Progenitor cell of endocrine pancreas (in vitro differentiated cells): Measurements from ENCODE around the gene BTD. TPM values are rescaled to one million over a fixed set of nuclear protein-coding genes. Genes with fewer than 3 reads are reported as not detected.

Experiments
- DNase-seq: peaks from one replicate; pipeline ENCODE4 v3.0.0; 2021; ENCODE audit warnings: low spot score; ENCODE audit not compliant: unreplicated experiment
- H3K27ac Mint-ChIP-seq: 2 replicates; pipeline ENCODE4 v1.8.0; 2021; ENCODE audit warnings: mild to moderate bottlenecking, moderate library complexity, mixed read lengths
- H3K27me3 Mint-ChIP-seq: 2 replicates; pipeline ENCODE4 v1.8.0; 2021; ENCODE audit warnings: mixed read lengths
- H3K36me3 Mint-ChIP-seq: 2 replicates; pipeline ENCODE4 v1.8.0; 2022; ENCODE audit warnings: mixed read lengths; ENCODE audit not compliant: insufficient read depth
- H3K4me1 Mint-ChIP-seq: 2 replicates; pipeline ENCODE4 v1.8.0; 2021; ENCODE audit warnings: low read depth, mixed read lengths
- H3K4me3 Mint-ChIP-seq: 2 replicates; pipeline ENCODE4 v1.8.0; 2021; ENCODE audit warnings: low read depth, mild to moderate bottlenecking, moderate library complexity, mixed read lengths
- H3K9me3 Mint-ChIP-seq: 2 replicates; pipeline ENCODE4 v1.8.0; 2021; ENCODE audit warnings: low read depth, mixed read lengths
- total RNA-seq: library from RNA; stranded (reverse); gene quantifications from 2 replicates; pipeline ENCODE4 v1.2.1, GENCODE V29; 2021
- TF ChIP-seq, protein P1 (sequence below): fragments of 200-600 bp; sonication (generic); IDR thresholded peaks from one replicate; pipeline ENCODE4 v1.5.0; 2021; ENCODE audit warnings: antibody characterized with exemption, mild to moderate bottlenecking; ENCODE audit not compliant: unreplicated experiment

The BTD gene
- total RNA-seq, 1 donor from 2014 or later: 26.9 TPM

DNA sequence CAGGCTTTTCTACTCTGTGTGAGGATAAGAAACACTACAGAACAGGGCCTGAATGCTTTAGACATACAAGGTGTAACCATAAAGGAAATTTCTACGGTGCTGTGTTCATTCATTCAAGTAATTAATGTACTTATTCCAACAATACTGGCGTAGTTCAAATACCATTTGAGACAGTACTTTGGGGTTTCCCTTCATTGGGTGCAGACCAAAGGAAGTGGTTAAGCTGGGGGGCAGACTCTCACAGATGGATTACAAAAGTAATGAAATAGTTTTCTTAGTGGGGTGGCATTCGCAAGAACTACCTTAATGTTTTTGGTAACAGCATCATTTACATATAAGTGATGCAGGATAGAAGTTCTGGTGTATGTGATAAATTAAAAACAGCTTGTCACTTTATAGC, 65.9 kb downstream of the BTD start:
- H3K27ac Mint-ChIP-seq: no peak overlapping the region
- H3K4me3 Mint-ChIP-seq: no peak overlapping the region
- no peaks in the 10 kb centered on the region for H3K4me1 Mint-ChIP-seq
- peaks cover 18% of the 10 kb centered on the region for H3K9me3 Mint-ChIP-seq
- TF ChIP-seq, protein P1, sequence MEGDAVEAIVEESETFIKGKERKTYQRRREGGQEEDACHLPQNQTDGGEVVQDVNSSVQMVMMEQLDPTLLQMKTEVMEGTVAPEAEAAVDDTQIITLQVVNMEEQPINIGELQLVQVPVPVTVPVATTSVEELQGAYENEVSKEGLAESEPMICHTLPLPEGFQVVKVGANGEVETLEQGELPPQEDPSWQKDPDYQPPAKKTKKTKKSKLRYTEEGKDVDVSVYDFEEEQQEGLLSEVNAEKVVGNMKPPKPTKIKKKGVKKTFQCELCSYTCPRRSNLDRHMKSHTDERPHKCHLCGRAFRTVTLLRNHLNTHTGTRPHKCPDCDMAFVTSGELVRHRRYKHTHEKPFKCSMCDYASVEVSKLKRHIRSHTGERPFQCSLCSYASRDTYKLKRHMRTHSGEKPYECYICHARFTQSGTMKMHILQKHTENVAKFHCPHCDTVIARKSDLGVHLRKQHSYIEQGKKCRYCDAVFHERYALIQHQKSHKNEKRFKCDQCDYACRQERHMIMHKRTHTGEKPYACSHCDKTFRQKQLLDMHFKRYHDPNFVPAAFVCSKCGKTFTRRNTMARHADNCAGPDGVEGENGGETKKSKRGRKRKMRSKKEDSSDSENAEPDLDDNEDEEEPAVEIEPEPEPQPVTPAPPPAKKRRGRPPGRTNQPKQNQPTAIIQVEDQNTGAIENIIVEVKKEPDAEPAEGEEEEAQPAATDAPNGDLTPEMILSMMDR: no peak
- peaks cover 20% of the 10 kb centered on the region for H3K36me3 Mint-ChIP-seq
- no peak for DNase-seq
- H3K27me3 Mint-ChIP-seq: no peaks in the 10 kb centered on the region

DNA sequence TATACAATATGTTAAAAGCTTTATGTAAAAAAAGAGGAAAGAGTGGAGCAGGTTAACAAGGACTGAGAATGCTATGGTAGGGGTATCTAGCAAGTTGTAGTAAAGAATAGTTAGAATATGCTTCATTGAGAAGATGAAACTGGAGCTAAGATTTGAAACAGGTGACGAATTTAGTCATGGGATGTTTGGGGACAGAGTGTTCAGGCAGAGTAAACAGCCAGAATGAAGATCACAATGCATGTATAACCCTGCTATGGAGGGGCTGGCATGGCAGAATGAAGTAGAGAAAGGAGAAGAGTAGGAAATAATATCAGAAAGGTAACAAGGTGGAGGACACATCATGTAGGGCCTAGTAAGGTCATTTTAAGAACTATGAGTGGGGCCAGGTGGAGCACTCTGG, 72.0 kb downstream of the BTD start:
- Mint-ChIP-seq H3K4me3 (no peak overlapping the region), H3K36me3 (peaks cover 11% of the 10 kb centered on the region), H3K9me3 (no peaks in the 10 kb centered on the region), H3K27me3 (no peaks in the 10 kb centered on the region), H3K27ac (no peak overlapping the region), H3K4me1 (no peaks in the 10 kb centered on the region)
- no peak for DNase-seq
- TF ChIP-seq, protein P1: no peak

DNA sequence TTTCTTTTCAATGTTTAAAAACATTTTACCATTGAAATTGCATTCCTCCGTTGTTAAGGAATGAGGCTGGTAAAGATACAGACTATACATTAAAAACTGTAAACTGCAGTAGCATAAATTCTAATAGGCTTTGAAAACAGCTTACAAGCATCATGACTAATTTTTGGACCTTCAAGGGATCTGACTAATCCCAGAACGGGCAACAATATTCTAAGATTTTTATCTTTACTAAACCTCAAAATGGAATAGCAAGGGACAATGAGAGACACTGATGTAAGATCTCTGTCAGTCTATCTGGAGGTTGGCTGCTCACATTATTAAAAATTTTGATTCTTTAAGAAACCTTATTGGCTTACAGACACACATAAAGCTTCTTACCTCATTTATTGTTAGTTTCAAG, 74.7 kb downstream of the BTD start:
- peaks cover 13% of the 10 kb centered on the region for H3K36me3 Mint-ChIP-seq
- no peak overlapping the region for H3K4me3 Mint-ChIP-seq
- H3K9me3 Mint-ChIP-seq: no peaks in the 10 kb centered on the region
- TF ChIP-seq, protein P1: no peak
- H3K27me3 Mint-ChIP-seq: no peaks in the 10 kb centered on the region
- H3K4me1 Mint-ChIP-seq: no peaks in the 10 kb centered on the region
- DNase-seq: no peak
- H3K27ac Mint-ChIP-seq: no peak overlapping the region

DNA sequence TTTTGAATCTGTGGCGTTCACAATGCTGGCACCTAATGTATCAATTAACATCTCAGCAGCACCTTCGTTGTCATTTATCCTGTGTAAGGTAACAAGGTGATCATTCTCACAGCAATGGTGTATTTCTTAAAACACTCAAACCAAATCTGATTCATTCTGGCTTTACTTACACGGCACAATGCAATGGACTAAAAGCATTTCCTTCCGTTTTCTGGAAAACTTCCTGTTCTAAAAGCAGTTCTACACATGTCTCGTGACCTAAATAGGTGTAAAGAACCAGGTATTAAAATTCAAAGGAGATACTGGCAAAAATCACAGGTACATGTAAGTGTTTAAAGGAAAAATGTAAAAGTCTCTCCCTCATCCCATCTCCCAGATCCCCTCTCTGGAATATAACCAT, 77.8 kb downstream of the BTD start:
- DNase-seq: no peak
- Mint-ChIP-seq H3K36me3 (peaks cover 14% of the 10 kb centered on the region), H3K27me3 (no peaks in the 10 kb centered on the region), H3K4me1 (no peaks in the 10 kb centered on the region), H3K9me3 (no peaks in the 10 kb centered on the region), H3K27ac (peak overlapping the region; percentile 10), H3K4me3 (no peak overlapping the region)
- TF ChIP-seq, protein P1: no peak

DNA sequence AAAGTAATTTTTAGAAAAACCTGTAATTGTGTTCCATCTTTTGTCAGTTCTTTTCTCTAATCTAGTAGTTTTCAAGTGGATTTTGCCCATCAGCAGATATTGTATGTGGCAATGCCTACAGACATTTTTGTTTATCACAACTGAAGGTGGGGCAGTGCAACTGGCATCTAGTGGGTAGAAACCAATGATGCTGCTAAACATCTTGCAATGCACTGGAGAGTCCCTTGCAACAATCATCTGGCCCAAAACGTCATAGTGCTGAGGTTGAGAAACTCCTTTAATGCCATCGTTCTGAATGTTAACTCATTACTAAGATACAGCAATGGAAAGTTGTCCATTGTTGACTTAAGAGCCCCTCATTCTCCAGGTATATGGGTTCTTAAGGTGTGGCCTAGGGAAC, 80.1 kb downstream of the BTD start:
- TF ChIP-seq, protein P1: no peak
- Mint-ChIP-seq H3K9me3 (no peaks in the 10 kb centered on the region), H3K4me3 (no peak overlapping the region), H3K27ac (no peak overlapping the region), H3K4me1 (peaks cover 1% of the 10 kb centered on the region), H3K27me3 (no peaks in the 10 kb centered on the region), H3K36me3 (peaks cover 15% of the 10 kb centered on the region)
- no peak for DNase-seq
